Right atrium auricular region (tissue), 2 donors: ENCODE results near the gene STPG3. TPM values are rescaled to one million over a fixed set of nuclear protein-coding genes. Genes with fewer than 3 reads are reported as not detected.
A peak's percentile ranks its signal among the peaks of the same experiment; 100 is the strongest.

Source experiments
- DNase-seq: peaks from one replicate; pipeline ENCODE4 v3.0.0-alpha.2; 2019; ENCODE audit warnings: low spot score
- H3K27ac ChIP-seq, 2 donors: fragments of 200-600 bp; sonication (generic); 1 replicate in 1 of 2; 2 replicates in 1 of 2; pipeline ENCODE4 v1.5.1; 2016 to 2019
- H3K27me3 ChIP-seq, 2 donors: fragments of 200-600 bp; sonication (generic); one replicate each; pipeline versions ENCODE4 v1.5.1 to v1.6.0; 2017 to 2019
- H3K36me3 ChIP-seq: fragments of 200-600 bp; sonication (generic); one replicate; pipeline ENCODE4 v1.5.1; 2016
- H3K4me1 ChIP-seq, 2 donors: fragments of 200-600 bp; sonication (generic); one replicate each; pipeline versions ENCODE4 v1.5.1 to v1.6.0; 2017 to 2019
- H3K4me3 ChIP-seq, 2 donors: fragments of 200-600 bp; sonication (generic); 1 replicate in 1 of 2; 2 replicates in 1 of 2; pipeline ENCODE4 v1.5.1; 2017 to 2019; ENCODE audit warnings: mild to moderate bottlenecking in 1 of 2, moderate library complexity in 1 of 2
- H3K9me3 ChIP-seq, 2 donors: fragments of 200-600 bp; sonication (generic); one replicate each; pipeline ENCODE4 v1.5.1; 2019
- total RNA-seq, 2 donors: library from RNA; depleted of rRNA; stranded (reverse); fragments of >200 nt; gene quantifications; one replicate each; pipeline ENCODE4 v1.1.0, GENCODE V29; 2016
- TF ChIP-seq, protein P1 (sequence below), 2 donors: fragments of 200-600 bp; sonication (generic); IDR thresholded peaks; one replicate each; pipeline ENCODE4 v1.5.1; 2019; ENCODE audit warnings: antibody characterized with exemption in 2 of 2

Gene STPG3
- total RNA-seq, 2 donors from 2014 or later, result not detected

DNA sequence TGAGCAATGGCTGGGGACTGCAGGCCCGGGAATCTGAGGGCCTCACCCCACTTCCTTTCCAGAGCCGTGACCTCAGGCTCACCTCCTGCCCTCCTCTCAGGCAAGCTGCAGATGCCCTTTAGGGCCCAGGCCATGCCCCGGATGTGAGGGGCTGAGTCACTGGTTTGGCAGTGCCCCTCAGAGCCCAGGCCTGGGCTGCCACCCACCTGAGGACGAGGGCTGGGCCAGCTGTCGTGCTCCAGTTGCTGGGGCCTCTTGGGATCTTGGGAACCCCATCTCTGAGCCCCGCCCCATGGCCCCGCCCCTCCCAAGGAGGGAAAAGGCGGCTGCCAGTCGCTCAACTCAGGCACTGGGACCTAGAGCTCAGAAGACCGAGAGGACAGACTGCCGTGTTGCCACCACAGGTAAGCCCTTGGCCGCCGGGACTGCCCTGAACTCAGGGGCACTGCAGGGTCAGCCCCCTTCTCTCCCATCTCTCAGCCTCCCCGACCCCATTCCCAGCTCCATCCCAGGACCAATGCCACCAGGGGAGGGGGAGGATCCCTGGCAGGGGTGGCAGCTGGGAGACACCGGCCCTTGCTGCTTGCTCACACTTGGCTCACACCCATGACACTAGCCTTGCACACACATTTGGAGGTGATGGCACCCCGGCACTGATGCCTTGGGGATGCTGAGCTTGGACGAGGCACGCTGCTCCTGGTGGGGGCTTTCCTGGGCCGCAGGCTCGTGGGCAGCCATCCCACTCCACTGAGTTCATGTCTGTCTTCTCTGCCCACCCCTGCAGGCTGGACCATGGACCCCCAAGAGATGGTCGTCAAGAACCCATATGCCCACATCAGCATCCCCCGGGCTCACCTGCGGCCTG lies 26.0 kb upstream of the STPG3 start, which contains the start of gene CYSRT1:
Gene CYSRT1, plus strand, starts transcription at position 345 of the 865 bp plus-strand sequence. Its CDS starts 448 bp downstream, at position 793.
- no peak for DNase-seq
- Histone ChIP-seq H3K4me3 (peak within 1 kb of the TSS; percentile 60 to 70), H3K9me3 (no peaks in the 10 kb centered on the region), H3K36me3 (no peaks in the 10 kb centered on the region), H3K27me3 (peaks cover 3 to 6% of the 10 kb centered on the region in 2 donors), H3K4me1 (peaks cover 0 to 36% of the 10 kb centered on the region in 2 donors), H3K27ac (peak within 1 kb of the TSS; percentile 77 to 86)
- TF ChIP-seq, protein P1, sequence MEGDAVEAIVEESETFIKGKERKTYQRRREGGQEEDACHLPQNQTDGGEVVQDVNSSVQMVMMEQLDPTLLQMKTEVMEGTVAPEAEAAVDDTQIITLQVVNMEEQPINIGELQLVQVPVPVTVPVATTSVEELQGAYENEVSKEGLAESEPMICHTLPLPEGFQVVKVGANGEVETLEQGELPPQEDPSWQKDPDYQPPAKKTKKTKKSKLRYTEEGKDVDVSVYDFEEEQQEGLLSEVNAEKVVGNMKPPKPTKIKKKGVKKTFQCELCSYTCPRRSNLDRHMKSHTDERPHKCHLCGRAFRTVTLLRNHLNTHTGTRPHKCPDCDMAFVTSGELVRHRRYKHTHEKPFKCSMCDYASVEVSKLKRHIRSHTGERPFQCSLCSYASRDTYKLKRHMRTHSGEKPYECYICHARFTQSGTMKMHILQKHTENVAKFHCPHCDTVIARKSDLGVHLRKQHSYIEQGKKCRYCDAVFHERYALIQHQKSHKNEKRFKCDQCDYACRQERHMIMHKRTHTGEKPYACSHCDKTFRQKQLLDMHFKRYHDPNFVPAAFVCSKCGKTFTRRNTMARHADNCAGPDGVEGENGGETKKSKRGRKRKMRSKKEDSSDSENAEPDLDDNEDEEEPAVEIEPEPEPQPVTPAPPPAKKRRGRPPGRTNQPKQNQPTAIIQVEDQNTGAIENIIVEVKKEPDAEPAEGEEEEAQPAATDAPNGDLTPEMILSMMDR (IDR thresholded peaks at IDR 0.05), result no peak

DNA sequence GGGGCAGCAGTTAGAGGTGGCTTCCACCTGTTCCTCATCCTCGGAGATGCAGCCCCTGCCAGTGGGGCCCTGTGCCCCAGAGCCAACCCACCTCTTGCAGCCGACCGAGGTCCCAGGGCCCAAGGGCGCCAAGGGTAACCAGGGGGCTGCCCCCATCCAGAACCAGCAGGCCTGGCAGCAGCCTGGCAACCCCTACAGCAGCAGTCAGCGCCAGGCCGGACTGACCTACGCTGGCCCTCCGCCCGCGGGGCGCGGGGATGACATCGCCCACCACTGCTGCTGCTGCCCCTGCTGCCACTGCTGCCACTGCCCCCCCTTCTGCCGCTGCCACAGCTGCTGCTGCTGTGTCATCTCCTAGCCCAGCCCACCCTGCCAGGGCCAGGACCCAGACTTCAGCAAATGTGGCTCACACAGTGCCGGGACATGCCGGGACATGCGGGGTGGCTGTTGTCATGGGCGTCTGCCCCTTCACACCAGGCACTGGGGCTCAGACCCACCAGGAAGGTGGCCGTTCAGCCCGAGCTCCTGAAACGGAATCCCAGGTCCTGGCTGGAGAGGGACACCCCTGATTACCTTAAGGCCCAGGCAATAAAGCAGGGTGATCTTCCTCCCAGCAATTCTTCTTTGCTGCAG lies 25.3 kb upstream of the STPG3 start:
- Histone ChIP-seq H3K4me1 (peaks cover 0 to 36% of the 10 kb centered on the region in 2 donors), H3K27ac (no peak overlapping the region), H3K36me3 (no peaks in the 10 kb centered on the region), H3K27me3 (peaks cover 3 to 9% of the 10 kb centered on the region in 2 donors), H3K9me3 (no peaks in the 10 kb centered on the region), H3K4me3 (no peak overlapping the region)
- TF ChIP-seq, protein P1 (IDR thresholded peaks at IDR 0.05), result no peak
- no peak for DNase-seq

DNA sequence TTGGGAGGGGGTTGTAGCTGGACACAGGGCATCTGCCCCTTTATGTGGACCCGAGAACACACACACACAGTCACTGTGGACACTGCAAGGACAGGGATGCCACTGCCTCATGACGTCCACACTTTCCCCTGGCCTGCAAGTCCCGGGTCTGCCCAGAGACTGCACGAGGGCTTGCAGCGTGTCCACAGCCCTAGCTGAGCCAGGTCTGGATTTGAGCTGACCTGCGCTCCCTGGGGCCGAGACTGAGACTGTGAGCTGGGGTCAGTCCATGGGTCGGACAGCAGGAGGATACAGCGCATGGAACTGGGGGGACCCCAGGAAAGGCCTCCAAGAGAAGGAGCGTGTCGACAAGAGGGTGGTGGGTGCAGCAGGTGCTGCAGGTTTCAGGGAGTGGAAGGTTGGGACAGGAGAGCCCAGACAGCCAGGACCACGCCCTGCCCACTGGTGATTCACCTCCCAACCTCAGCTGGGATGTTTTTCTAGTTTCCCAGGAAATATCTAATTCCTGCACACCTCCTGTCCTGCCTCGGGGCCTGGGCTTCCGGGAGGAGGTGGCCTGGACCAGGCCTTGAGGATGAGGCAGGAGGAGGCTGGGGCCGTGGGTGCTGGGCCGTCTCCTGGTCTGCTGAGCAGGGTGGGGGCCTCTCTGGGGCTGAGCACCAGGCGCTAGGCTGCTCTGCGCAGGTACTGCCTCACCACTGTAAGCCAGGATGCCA lies 24.6 kb upstream of the STPG3 start:
- TF ChIP-seq, protein P1 (IDR thresholded peaks at IDR 0.05), result no peak
- H3K36me3 ChIP-seq, result no peaks in the 10 kb centered on the region
- H3K9me3 ChIP-seq, result no peaks in the 10 kb centered on the region
- peaks cover 0 to 30% of the 10 kb centered on the region in 2 donors for H3K4me1 ChIP-seq
- H3K27ac ChIP-seq, result no peak overlapping the region
- H3K4me3 ChIP-seq, result no peak overlapping the region
- H3K27me3 ChIP-seq, result peaks cover 3 to 9% of the 10 kb centered on the region in 2 donors
- no peak for DNase-seq

DNA sequence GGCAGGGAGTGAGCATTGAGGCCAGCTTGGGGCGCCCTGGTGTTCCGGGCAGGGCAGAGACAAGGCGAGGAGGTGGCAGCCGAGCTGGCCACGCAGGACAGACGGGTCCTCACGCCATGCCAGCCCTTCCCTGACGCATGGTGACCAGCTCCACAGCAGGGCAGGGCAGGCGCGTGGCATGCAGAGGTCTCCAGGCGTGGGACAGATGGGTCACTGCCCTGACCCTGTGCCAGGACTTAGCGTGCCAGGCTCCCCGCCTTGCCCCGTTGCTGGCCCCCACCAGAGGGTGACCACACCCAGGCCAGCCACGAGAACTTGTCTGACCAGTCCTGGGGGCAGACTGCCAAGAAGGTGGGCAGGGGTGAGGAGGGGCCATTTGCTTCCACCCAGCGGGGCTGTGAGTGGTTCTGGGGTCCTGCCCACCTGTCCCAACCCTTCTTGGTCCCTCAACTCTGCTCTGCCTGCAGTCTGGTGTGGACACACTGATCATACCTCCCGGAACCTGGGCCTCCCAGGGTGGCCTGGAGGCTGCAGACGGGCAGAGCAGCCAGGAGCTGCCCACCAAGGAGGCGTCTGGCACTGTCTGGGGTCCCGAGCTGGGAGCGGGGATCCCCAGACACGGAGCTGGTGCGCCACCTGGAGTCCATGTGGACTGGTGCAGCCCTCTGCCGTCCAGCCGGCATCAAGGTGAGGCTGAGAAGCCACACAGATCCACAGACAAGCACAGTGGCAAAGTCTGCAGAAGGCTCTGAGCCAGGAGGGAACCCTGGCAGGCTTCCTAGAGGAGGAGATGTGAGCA lies 23.8 kb upstream of the STPG3 start, which contains the start of gene RNF224:
Gene RNF224, plus strand, starts transcription at position 449 of the 799 bp plus-strand sequence. CDS start 834 bp downstream, outside the sequence.
- Histone ChIP-seq H3K9me3 (no peaks in the 10 kb centered on the region), H3K27ac (no peak within 1 kb of the TSS), H3K36me3 (no peaks in the 10 kb centered on the region), H3K4me3 (no peak within 1 kb of the TSS), H3K27me3 (peaks cover 3 to 9% of the 10 kb centered on the region in 2 donors), H3K4me1 (peaks cover 0 to 27% of the 10 kb centered on the region in 2 donors)
- TF ChIP-seq, protein P1 (IDR thresholded peaks at IDR 0.05), result peak; percentile 80 to 91
- no peak for DNase-seq
